ENCODE data around the gene CMBL. TPM values are rescaled to one million over a fixed set of nuclear protein-coding genes. Genes with fewer than 3 reads are reported as not detected.
A peak's percentile ranks its signal among the peaks of the same experiment; 100 is the strongest.

Gene CMBL
- total RNA-seq, 2 donors from 2014 or later: 10.4 to 20.5 TPM

GRCh38 chr5:10289991-10290390 is 17.7 kb downstream of the CMBL start:
- Histone ChIP-seq H3K9ac (ENCODE audit: extremely low read depth, low read length, poor library complexity, severe bottlenecking) (no peak overlapping the region), H3K36me3 (ENCODE audit: control insufficient read depth, insufficient read depth, low read length) (no peaks in the 10 kb centered on the region), H3K4me3 (ENCODE audit: low read length) (no peak overlapping the region), H3K4me1 (ENCODE audit: control insufficient read depth, insufficient read depth, low read length) (no peaks in the 10 kb centered on the region), H3K27ac (ENCODE audit: low read depth, low read length) (no peak overlapping the region), H3K27me3 (ENCODE audit: control insufficient read depth, insufficient read depth, low read length, poor library complexity, severe bottlenecking) (no peaks in the 10 kb centered on the region), H3K9me3 (ENCODE audit: control insufficient read depth, low read length) (no peaks in the 10 kb centered on the region)
- no peak for TF ChIP-seq CTCF (conservative IDR thresholded peaks at IDR 0.05)
- Mint-ChIP-seq H3K27ac (no peak overlapping the region), H3K9me3 (peaks cover 8% of the 10 kb centered on the region), H3K36me3 (ENCODE audit: low read depth) (peaks cover 15% of the 10 kb centered on the region), H3K27me3 (ENCODE audit: insufficient read depth) (no peaks in the 10 kb centered on the region), H3K4me1 (no peaks in the 10 kb centered on the region), H3K4me3 (no peak overlapping the region)
- WGBS, 2 experiments (ENCODE audit: insufficient coverage in 1 of 2, insufficient read length in 1 of 2): 94 to 97% methylated on average over 6 to 10 of the region's 10 CpGs
- no peak for DNase-seq

- no peak overlapping the region for H3K4me3 Mint-ChIP-seq
- H3K27ac ChIP-seq (ENCODE audit: low read depth, low read length): no peak overlapping the region
- H3K36me3 ChIP-seq (ENCODE audit: control insufficient read depth, insufficient read depth, low read length): no peaks in the 10 kb centered on the region
- H3K9me3 ChIP-seq (ENCODE audit: control insufficient read depth, low read length): no peaks in the 10 kb centered on the region
- H3K27ac Mint-ChIP-seq: no peak overlapping the region
- no peaks in the 10 kb centered on the region for H3K27me3 Mint-ChIP-seq (ENCODE audit: insufficient read depth)
- no peaks in the 10 kb centered on the region for H3K4me1 ChIP-seq (ENCODE audit: control insufficient read depth, insufficient read depth, low read length)
- H3K9ac ChIP-seq (ENCODE audit: extremely low read depth, low read length, poor library complexity, severe bottlenecking): no peak overlapping the region
- no peak for DNase-seq
- H3K27me3 ChIP-seq (ENCODE audit: control insufficient read depth, insufficient read depth, low read length, poor library complexity, severe bottlenecking): no peaks in the 10 kb centered on the region
- no peaks in the 10 kb centered on the region for H3K4me1 Mint-ChIP-seq
- peak; percentile 19 for TF ChIP-seq CTCF (conservative IDR thresholded peaks at IDR 0.05)
- peaks cover 8% of the 10 kb centered on the region for H3K9me3 Mint-ChIP-seq
- no peak overlapping the region for H3K4me3 ChIP-seq (ENCODE audit: low read length)
- 72 to 92% methylated on average over 5 to 6 of the region's 6 CpGs for WGBS, 2 experiments (ENCODE audit: insufficient coverage in 1 of 2, insufficient read length in 1 of 2)
- peaks cover 15% of the 10 kb centered on the region for H3K36me3 Mint-ChIP-seq (ENCODE audit: low read depth)
These were observed 18.3 kb downstream of the CMBL start for GRCh38 chr5:10289353-10289752.

- peaks cover 4% of the 10 kb centered on the region for H3K9me3 Mint-ChIP-seq
- peaks cover 2% of the 10 kb centered on the region for H3K4me1 Mint-ChIP-seq
- Histone ChIP-seq H3K27ac (ENCODE audit: low read depth, low read length) (no peak overlapping the region), H3K36me3 (ENCODE audit: control insufficient read depth, insufficient read depth, low read length) (no peaks in the 10 kb centered on the region), H3K9ac (ENCODE audit: extremely low read depth, low read length, poor library complexity, severe bottlenecking) (no peak overlapping the region), H3K9me3 (ENCODE audit: control insufficient read depth, low read length) (no peaks in the 10 kb centered on the region), H3K4me3 (ENCODE audit: low read length) (no peak overlapping the region), H3K27me3 (ENCODE audit: control insufficient read depth, insufficient read depth, low read length, poor library complexity, severe bottlenecking) (no peaks in the 10 kb centered on the region), H3K4me1 (ENCODE audit: control insufficient read depth, insufficient read depth, low read length) (no peaks in the 10 kb centered on the region)
- WGBS, 2 experiments (ENCODE audit: insufficient coverage in 1 of 2, insufficient read length in 1 of 2): 94 to 97% methylated on average over 10 to 13 of the region's 13 CpGs
- no peak overlapping the region for H3K27ac Mint-ChIP-seq
- H3K36me3 Mint-ChIP-seq (ENCODE audit: low read depth): peaks cover 12% of the 10 kb centered on the region
- DNase-seq: no peak
- H3K4me3 Mint-ChIP-seq: no peak overlapping the region
- no peaks in the 10 kb centered on the region for H3K27me3 Mint-ChIP-seq (ENCODE audit: insufficient read depth)
- TF ChIP-seq CTCF (conservative IDR thresholded peaks at IDR 0.05): no peak
These were observed 19.0 kb downstream of the CMBL start for GRCh38 chr5:10288592-10289219.
